ENCODE measurements around the gene IGLL5. TPM values are rescaled to one million over a fixed set of nuclear protein-coding genes. Genes with fewer than 3 reads are reported as not detected.
A peak's percentile ranks its signal among the peaks of the same experiment; 100 is the strongest.

Gene IGLL5
- total and polyA plus RNA-seq, 5 experiments from 2014 or later = 0.27 to 2.4 (median 0.99) TPM; not detected in 1

- Mint-ChIP-seq H3K4me3 (peak overlapping the region in 2 of 10 donors; percentile 53), H3K27ac (peak overlapping the region in 6 of 10 donors; percentile 22 to 84 (median 48)), H3K36me3 (no peaks in the 10 kb centered on the region), H3K27me3 (no peaks in the 10 kb centered on the region), H3K4me1 (peaks cover 28 to 70% (median 48%) of the 10 kb centered on the region in 4 donors), H3K9me3 (peaks cover 0 to 12% (median 0%) of the 10 kb centered on the region in 9 donors)
- ATAC-seq (no peak), DNase-seq (no peak)
- POLR2A ChIA-PET = interaction anchor here (1.1 to 2.3 kb wide), 3 partner anchors 11 to 56 kb away, joined by 4 to 8 read pairs (median 7); no protein-coding TSS in a partner anchor
Observed at GRCh38 chr22:22866381-22867111, 21.1 kb upstream of the IGLL5 start.

DNA sequence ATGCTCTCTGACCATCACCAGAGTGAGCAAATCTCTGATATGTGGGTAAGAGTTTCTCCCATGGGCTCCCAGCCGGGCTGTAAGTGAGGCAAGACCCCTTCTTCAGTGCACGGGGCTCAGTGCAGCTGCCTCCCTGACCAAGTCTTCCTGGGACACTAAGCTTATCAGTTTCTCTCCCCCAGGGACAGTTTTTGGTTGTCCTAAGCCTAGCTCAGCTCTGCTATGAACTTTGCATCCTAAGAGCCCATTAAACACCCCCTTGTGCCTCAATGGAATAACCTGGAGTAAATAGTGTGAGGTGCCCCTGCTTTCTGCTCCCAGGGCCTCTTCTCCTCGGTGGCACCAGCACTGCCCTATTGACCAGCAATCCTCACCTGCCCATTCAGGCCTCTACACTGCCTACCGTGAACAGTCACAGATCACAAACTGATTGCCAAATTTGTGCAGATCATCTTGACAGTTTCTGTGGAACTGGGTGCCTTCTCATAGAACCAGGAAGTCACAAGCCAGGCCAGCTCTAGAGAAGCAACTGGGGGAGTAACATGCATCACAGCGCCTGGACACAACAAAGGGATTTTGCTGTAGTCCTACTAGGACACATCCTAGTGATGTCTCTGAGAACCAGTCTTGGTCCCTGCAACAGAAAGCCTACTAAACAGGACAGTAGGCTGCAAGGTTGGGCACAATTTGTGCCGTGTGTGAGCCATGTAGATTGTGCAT lies 19.5 kb upstream of the IGLL5 start:
- Mint-ChIP-seq H3K9me3 (peaks cover 0 to 12% (median 0%) of the 10 kb centered on the region in 9 donors), H3K36me3 (peaks cover 0 to 4% (median 0%) of the 10 kb centered on the region in 3 donors), H3K27ac (peak overlapping the region in 3 of 10 donors; percentile 5 to 83 (median 76)), H3K4me3 (no peak overlapping the region), H3K4me1 (peaks cover 28 to 75% (median 46%) of the 10 kb centered on the region in 4 donors), H3K27me3 (no peaks in the 10 kb centered on the region)
- POLR2A ChIA-PET = no interaction called here
- DNase-seq (no peak), ATAC-seq (no peak)

DNA sequence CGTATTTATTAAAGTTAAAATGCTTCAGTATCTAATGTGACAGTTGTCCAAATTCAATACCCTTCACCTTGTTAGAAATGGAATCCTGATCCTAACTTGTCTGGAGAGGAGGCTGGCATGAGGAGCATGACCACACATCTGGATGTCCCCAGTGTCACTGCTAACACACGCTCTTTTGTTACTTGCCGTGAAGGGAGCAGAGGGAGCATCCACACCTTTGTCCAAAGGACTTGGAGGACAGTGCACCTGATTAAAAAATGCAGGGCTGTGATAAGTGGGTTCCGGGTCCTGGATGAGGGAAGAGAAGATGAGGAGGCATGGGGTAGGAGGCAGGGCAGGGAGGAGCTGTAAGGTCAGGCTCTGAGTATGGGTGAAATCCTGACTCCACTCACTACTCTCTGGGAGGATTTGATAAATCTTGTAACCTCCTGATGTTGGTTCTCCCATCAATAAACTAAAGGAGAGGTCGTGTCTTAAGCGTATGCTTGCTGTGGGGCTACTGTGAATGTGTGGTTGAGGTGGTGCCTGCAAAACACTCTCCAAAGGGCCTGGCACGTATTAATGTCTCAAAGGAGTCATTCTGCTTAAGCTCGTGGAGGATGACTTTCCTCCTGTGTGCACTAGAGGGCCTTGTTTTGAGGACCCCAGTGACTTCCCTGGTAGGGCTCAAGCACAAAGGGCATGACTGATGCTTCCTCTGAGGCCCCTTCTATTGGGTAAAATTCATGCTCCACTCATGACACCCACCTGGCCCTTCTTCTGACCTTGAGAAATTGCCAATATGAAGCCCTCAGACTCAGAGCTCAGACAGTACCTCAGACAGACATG lies 16.8 kb upstream of the IGLL5 start:
- Mint-ChIP-seq H3K36me3 (peaks cover 0 to 11% (median 10%) of the 10 kb centered on the region in 3 donors), H3K27ac (peak overlapping the region in 2 of 10 donors; percentile 22 to 48), H3K27me3 (no peaks in the 10 kb centered on the region), H3K4me1 (peaks cover 11 to 49% (median 20%) of the 10 kb centered on the region in 4 donors), H3K9me3 (peaks cover 0 to 14% (median 9%) of the 10 kb centered on the region in 9 donors), H3K4me3 (no peak overlapping the region)
- DNase-seq = no peak
- peak in 1 of 2 donors; percentile 17 for ATAC-seq
- POLR2A ChIA-PET = interaction anchor here (0.5 to 1.0 kb wide), 2 partner anchors 65 to 845 kb away, joined by 3 read pairs; no protein-coding TSS in a partner anchor

GRCh38 chr22:22871536-22872278 lies 15.9 kb upstream of the IGLL5 start:
- Mint-ChIP-seq H3K4me1 (peaks cover 4 to 47% (median 14%) of the 10 kb centered on the region in 4 donors), H3K4me3 (no peak overlapping the region), H3K27me3 (no peaks in the 10 kb centered on the region), H3K9me3 (peaks cover 0 to 14% (median 9%) of the 10 kb centered on the region in 9 donors), H3K36me3 (peaks cover 0 to 11% (median 10%) of the 10 kb centered on the region in 3 donors), H3K27ac (peak overlapping the region in 1 of 10 donors; percentile 22)
- ATAC-seq (no peak), DNase-seq (no peak)
- POLR2A ChIA-PET = interaction anchor here (1.0 kb wide), 1 partner anchor 66 kb away, joined by 3 read pairs; no protein-coding TSS in a partner anchor

DNA sequence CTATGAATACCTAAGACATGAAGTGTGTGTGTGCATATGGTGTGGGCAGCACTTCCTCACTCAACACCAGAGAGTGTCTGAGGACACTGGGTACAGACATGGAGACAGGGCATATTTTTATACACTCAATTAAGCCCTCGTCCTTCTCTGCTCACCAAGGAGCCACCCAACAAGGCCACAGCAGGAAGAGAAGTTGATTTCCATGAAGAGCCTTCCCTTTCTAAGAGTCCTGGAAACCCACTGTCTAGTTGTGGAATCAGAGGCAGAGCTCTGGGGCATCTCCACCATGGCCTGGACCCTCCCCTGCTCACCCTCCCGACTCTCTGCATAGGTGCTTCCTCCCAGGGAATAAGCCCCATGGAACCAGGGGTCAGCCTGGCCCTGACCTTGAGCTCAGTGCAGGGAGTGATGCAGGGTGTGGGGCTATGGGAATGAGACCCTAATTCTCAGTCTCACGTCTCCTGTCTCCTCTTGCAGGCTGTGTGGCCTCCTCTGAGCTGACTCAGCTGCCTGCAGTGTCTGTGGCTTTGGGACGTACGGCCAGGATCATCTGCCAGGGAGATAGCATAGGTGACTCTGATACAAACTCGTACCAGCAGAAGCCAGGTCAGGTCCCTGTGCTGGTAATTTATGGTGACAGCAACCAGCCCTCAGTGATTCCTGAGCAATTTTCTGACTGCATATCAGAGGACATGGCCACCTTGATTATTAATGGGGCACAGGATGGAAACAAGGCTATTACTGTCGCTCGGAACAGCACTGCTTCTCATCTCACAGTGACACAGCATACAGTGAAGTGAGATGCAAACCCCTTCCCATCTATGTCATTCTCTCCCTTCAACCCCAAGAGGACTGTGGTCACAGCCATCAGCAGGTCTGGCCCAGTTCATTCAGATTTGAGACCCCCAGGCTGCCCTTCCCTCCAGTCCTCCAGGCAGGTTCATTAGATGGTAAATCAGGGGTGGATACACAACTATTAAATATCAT lies 14.6 kb upstream of the IGLL5 start:
- POLR2A ChIA-PET = interaction anchor here (0.6 to 1.3 kb wide), 4 partner anchors 29 to 152 kb away, joined by 3 to 4 read pairs (median 4); no protein-coding TSS in a partner anchor
- no peak for DNase-seq
- Mint-ChIP-seq H3K36me3 (peaks cover 0 to 11% (median 10%) of the 10 kb centered on the region in 3 donors), H3K9me3 (peaks cover 0 to 14% (median 9%) of the 10 kb centered on the region in 9 donors), H3K4me1 (peaks cover 0 to 39% (median 9%) of the 10 kb centered on the region in 4 donors), H3K27me3 (no peaks in the 10 kb centered on the region), H3K27ac (peak overlapping the region in 1 of 10 donors; percentile 54), H3K4me3 (no peak overlapping the region)
- ATAC-seq = no peak

GRCh38 chr22:22877523-22878210 lies 9.9 kb upstream of the IGLL5 start:
- ATAC-seq (peak; percentile 38 to 72), DNase-seq (peak; percentile 56 to 88 (median 78))
- no peaks in the 10 kb centered on the region for H3K27me3 Mint-ChIP-seq
- H3K27ac Mint-ChIP-seq = no peak overlapping the region
- POLR2A ChIA-PET = interaction anchor here (0.9 to 2.3 kb wide), 7 partner anchors 29 to 124 kb away, joined by 3 to 16 read pairs (median 4); no protein-coding TSS in a partner anchor
- peaks cover 0 to 13% (median 9%) of the 10 kb centered on the region in 9 donors for H3K9me3 Mint-ChIP-seq
- H3K36me3 Mint-ChIP-seq = peaks cover 0 to 10% (median 8%) of the 10 kb centered on the region in 3 donors
- peaks cover 0 to 37% (median 3%) of the 10 kb centered on the region in 4 donors for H3K4me1 Mint-ChIP-seq
- H3K4me3 Mint-ChIP-seq = no peak overlapping the region

- no peak overlapping the region for H3K4me3 Mint-ChIP-seq
- H3K27ac Mint-ChIP-seq = no peak overlapping the region
- H3K4me1 Mint-ChIP-seq = peaks cover 0 to 38% (median 4%) of the 10 kb centered on the region in 4 donors
- peaks cover 0 to 10% (median 7%) of the 10 kb centered on the region in 3 donors for H3K36me3 Mint-ChIP-seq
- H3K9me3 Mint-ChIP-seq = peaks cover 0 to 11% (median 9%) of the 10 kb centered on the region in 9 donors
- H3K27me3 Mint-ChIP-seq = no peaks in the 10 kb centered on the region
- ATAC-seq = no peak
- DNase-seq = no peak
- POLR2A ChIA-PET = interaction anchor here (1.4 to 2.3 kb wide), 3 partner anchors 58 to 71 kb away, joined by 4 to 16 read pairs (median 5); no protein-coding TSS in a partner anchor
Observed at GRCh38 chr22:22878211-22878570, 9.4 kb upstream of the IGLL5 start.

GRCh38 chr22:22878801-22879674 lies 8.6 kb upstream of the IGLL5 start:
- ATAC-seq (no peak), DNase-seq (no peak)
- Mint-ChIP-seq H3K4me3 (no peak overlapping the region), H3K4me1 (peaks cover 2 to 46% (median 5%) of the 10 kb centered on the region in 4 donors), H3K27me3 (no peaks in the 10 kb centered on the region), H3K36me3 (peaks cover 0 to 4% (median 0%) of the 10 kb centered on the region in 3 donors), H3K27ac (no peak overlapping the region), H3K9me3 (peaks cover 0 to 8% (median 4%) of the 10 kb centered on the region in 9 donors)
- POLR2A ChIA-PET = interaction anchor here (2.1 to 2.3 kb wide), 2 partner anchors 69 to 71 kb away, joined by 5 to 16 read pairs; no protein-coding TSS in a partner anchor

DNA sequence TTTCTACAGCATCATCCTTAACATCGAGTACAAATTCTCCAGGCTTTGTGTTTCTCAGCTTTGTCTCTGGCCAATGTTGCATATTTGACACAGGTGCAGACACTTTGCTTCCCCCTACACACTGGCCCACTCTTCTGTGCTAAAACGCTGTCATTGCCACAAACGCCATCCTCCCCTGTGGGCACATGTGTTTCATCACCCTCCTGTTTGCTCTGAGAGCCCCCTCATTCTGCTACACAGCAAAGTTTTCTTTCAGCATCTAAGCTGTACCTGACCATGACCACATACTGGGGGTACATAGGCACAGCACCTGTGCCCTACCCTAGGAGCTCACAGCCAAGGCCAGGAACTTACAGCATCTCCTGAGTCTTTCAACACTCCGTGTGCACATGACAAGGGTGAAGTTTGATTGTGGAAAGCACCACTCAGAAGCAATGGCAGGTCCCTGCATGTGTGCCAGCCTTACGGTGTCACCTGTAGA lies 7.9 kb upstream of the IGLL5 start:
- ATAC-seq (no peak), DNase-seq (no peak)
- Mint-ChIP-seq H3K4me1 (peaks cover 2 to 53% (median 7%) of the 10 kb centered on the region in 4 donors), H3K4me3 (no peak overlapping the region), H3K9me3 (peaks cover 0 to 3% (median 1%) of the 10 kb centered on the region in 9 donors), H3K27ac (peak overlapping the region in 5 of 10 donors; percentile 3 to 41 (median 25)), H3K27me3 (no peaks in the 10 kb centered on the region), H3K36me3 (peaks cover 0 to under 1% (median 0%) of the 10 kb centered on the region in 3 donors)
- POLR2A ChIA-PET = interaction anchor here (1.3 kb wide), 1 partner anchor 126 kb away, joined by 3 read pairs; no protein-coding TSS in a partner anchor
